ENCODE measurements around the gene HTT. TPM values are rescaled to one million over a fixed set of nuclear protein-coding genes. Genes with fewer than 3 reads are reported as not detected.

HTT gene
- total RNA-seq, 1 donor from 2014 or later: 72.0 TPM

DNA sequence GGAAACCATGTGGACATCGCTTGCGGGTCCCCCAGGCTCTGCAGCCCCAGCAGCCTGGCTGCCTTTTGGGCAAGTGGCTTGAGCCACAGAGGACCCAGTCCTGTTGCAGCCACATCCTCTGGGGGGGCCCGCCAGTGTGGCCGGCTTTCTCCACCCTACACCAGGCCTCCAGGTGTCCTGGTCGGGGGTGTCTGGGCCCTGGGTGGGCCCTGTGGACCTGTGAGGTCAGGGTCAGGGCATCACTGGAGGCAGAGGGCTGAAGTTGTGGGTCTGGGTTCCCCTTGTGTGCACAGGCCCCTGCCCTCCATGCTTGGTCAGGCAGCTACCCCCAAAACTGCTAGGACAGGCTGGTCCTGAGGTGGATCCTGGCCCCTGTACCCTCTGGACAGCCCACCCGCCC, 171.2 kb downstream of the HTT start:
- Mint-ChIP-seq H3K27ac (ENCODE audit: unreplicated experiment) (no peak overlapping the region), H3K27me3 (ENCODE audit: low read depth) (no peaks in the 10 kb centered on the region), H3K4me1 (no peaks in the 10 kb centered on the region), H3K4me3 (no peak overlapping the region), H3K9me3 (no peaks in the 10 kb centered on the region), H3K36me3 (ENCODE audit: low read depth) (no peaks in the 10 kb centered on the region)
- DNase-seq (ENCODE audit: low read depth, low spot score): no peak
- TF ChIP-seq, protein P1, sequence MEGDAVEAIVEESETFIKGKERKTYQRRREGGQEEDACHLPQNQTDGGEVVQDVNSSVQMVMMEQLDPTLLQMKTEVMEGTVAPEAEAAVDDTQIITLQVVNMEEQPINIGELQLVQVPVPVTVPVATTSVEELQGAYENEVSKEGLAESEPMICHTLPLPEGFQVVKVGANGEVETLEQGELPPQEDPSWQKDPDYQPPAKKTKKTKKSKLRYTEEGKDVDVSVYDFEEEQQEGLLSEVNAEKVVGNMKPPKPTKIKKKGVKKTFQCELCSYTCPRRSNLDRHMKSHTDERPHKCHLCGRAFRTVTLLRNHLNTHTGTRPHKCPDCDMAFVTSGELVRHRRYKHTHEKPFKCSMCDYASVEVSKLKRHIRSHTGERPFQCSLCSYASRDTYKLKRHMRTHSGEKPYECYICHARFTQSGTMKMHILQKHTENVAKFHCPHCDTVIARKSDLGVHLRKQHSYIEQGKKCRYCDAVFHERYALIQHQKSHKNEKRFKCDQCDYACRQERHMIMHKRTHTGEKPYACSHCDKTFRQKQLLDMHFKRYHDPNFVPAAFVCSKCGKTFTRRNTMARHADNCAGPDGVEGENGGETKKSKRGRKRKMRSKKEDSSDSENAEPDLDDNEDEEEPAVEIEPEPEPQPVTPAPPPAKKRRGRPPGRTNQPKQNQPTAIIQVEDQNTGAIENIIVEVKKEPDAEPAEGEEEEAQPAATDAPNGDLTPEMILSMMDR (conservative IDR thresholded peaks at IDR 0.05): no peak

DNA sequence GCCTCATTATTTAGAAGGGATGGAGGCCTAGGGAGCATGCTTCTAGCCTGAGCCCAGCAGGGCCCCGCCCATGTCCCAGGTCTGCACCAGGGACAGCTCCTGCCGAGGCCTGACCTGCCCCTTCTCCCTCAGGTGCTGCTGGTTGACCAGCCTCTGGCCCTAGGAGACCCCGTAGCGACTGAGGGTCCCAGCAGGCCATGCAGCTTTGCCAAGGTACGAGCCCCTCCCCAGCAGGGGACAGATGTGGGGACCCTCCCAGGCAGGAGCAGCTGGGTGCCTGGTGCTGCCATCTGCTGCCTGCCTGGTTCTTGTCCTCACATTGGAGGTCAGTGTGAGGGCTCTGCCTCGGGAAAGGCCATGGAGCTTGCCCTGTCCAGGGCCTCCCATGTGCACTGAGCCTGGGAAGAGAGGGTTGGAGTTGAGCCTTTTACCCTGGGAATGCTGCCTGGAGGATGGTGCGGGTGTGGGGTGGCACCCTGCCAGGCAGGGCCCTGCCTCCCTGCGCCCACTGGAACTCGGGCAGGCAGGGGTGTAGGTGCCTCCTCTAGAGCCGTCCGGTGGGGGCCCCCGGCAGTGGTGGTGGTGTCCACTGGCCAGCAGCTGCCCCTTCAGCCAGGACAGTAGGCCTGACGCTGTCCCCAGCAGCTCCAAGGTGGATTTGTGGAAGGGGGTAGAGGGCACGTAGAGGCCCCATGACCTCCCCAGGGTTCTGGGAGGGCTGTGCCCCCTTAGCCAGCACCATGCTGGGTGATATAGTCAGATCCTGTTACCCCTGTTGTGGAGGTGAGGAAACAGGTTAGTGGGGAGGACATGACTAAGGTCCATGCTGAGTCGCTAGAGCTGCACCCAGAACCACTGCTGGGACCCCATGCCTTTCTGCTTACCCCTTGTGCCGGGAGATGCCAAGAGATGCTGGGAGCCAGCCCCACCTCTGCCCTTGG, 172.2 kb downstream of the HTT start:
- Mint-ChIP-seq H3K4me1 (no peaks in the 10 kb centered on the region), H3K4me3 (no peak overlapping the region)

DNA sequence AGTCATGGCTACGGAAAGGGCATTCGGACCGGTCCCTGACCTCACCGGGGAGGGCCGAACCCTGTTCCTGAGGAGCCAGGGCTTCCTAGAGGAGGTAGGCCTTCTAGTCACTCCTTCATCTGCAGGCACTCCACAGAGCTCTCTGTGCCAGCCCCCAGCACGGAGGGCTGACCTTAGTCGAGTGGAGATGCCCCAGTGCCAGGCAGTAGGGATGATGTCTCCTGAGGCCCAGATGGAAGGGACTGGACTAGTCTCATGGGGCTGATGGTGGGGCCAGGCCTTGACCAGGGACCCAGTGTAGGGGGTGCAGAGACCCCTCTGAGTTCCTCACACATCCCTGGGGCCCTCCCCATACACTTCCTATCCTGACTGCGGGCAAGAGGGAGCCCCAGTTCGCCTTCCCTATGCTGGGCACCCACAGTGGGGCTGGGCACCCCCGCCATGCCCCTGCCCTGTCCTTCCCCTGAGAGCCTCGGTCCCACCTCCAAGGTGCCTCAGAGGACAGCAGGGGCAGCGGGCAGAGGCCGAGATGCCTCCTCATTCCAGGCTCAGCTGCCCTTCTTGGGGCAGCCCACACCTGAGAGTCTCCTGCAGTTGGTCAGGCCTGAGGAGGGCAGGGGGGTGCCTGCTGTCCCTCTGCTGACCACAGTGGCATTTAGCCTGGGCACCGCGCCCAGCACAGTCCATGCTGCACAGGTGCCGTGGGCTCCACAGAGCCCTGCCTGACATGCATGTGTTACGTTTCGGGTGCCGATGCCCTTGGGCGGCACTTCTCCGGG, 173.1 kb downstream of the HTT start:
- TF ChIP-seq, protein P1 (conservative IDR thresholded peaks at IDR 0.05): no peak
- Mint-ChIP-seq H3K4me3 (no peak overlapping the region), H3K27me3 (ENCODE audit: low read depth) (no peaks in the 10 kb centered on the region), H3K36me3 (ENCODE audit: low read depth) (no peaks in the 10 kb centered on the region), H3K4me1 (no peaks in the 10 kb centered on the region), H3K27ac (ENCODE audit: unreplicated experiment) (no peak overlapping the region), H3K9me3 (no peaks in the 10 kb centered on the region)
- DNase-seq (ENCODE audit: low read depth, low spot score): no peak

More for the DNA sequence above, 172.2 kb downstream of the HTT start:
- H3K9me3 Mint-ChIP-seq: no peaks in the 10 kb centered on the region
- TF ChIP-seq, protein P1 (conservative IDR thresholded peaks at IDR 0.05): no peak
- DNase-seq (ENCODE audit: low read depth, low spot score): no peak
- H3K36me3 Mint-ChIP-seq (ENCODE audit: low read depth): no peaks in the 10 kb centered on the region
- no peaks in the 10 kb centered on the region for H3K27me3 Mint-ChIP-seq (ENCODE audit: low read depth)
- H3K27ac Mint-ChIP-seq (ENCODE audit: unreplicated experiment): no peak overlapping the region

DNA sequence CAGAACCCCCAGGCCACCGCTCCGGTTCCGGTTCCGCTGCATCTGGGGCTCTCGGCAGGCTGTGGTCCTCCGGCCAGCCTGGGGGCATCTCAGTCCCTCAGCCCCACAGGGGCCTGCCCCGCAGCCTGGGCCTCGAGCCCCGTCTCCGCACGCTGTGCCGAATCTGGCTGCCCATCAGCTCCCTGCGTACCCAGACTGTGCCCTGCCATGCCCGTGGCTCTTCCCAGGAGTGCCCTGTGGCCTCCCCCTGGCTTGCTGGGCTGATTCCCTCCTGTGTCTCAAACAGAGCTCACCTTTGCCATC, 173.6 kb downstream of the HTT start:
- Mint-ChIP-seq H3K27ac (ENCODE audit: unreplicated experiment) (peak overlapping the region; percentile 84), H3K9me3 (no peaks in the 10 kb centered on the region), H3K4me1 (no peaks in the 10 kb centered on the region), H3K36me3 (ENCODE audit: low read depth) (no peaks in the 10 kb centered on the region), H3K4me3 (no peak overlapping the region), H3K27me3 (ENCODE audit: low read depth) (no peaks in the 10 kb centered on the region)
- no peak for DNase-seq (ENCODE audit: low read depth, low spot score)
- TF ChIP-seq, protein P1 (conservative IDR thresholded peaks at IDR 0.05): no peak

DNA sequence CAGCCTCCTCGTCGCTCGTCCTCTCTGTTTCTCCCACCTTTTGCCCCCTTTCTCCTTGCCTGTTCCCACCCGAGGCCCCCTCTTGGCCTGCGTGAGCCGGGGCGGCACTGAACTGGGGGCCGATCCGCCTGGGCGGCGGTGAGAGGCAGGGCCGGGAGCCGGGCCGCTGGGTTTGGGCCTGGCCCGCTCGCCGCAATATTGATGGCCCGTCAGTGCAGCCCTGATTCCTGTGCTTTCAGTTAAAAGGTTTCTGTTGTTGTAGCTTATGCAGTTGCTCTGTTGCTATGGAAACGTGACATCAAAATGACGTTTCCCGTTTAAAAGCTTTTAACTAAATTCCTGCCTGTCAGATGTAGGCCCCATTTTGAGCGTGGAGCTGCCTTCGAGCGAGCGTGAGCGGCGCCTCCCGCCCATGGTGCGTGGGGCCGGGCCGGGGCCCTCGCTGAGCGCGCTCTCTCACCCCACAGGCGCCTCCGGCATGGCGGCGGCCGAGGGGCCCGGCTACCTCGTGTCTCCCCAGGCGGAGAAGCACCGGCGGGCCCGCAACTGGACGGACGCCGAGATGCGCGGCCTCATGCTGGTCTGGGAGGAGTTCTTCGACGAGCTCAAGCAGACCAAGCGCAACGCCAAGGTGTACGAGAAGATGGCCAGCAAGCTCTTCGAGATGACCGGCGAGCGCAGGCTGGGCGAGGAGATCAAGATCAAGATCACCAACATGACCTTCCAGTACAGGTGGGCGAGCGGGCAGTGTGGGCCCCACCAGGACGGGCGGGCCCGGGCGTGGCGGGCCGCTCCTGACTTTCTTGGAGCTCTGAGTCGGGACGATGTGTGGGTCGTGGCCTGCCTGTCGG, 174.6 kb downstream of the HTT start, which contains the start of gene MSANTD1:
MSANTD1 (plus strand) TSS at position 349 of the 851 bp plus-strand sequence; CDS start at position 413, 64 bp downstream.
- Mint-ChIP-seq H3K36me3 (ENCODE audit: low read depth) (no peaks in the 10 kb centered on the region), H3K4me1 (no peaks in the 10 kb centered on the region), H3K4me3 (no peak within 1 kb of the TSS), H3K27ac (ENCODE audit: unreplicated experiment) (peak within 1 kb of the TSS; percentile 84), H3K27me3 (ENCODE audit: low read depth) (no peaks in the 10 kb centered on the region), H3K9me3 (no peaks in the 10 kb centered on the region)
- DNase-seq (ENCODE audit: low read depth, low spot score): no peak
- TF ChIP-seq, protein P1 (conservative IDR thresholded peaks at IDR 0.05): no peak

Data from neural crest cell (in vitro differentiated cells).